GM21381 (cell line): ENCODE results near the gene HOXC5.
A peak's percentile ranks its signal among the peaks of the same experiment; 100 is the strongest.

ENCODE experiments used
- ATAC-seq: cut with Tn5 transposase; IDR thresholded peaks from one replicate; pipeline ENCODE4 v1.9.1; 2021; ENCODE audit warnings: mild to moderate bottlenecking, moderate library complexity; ENCODE audit not compliant: unreplicated experiment

Gene HOXC5

DNA sequence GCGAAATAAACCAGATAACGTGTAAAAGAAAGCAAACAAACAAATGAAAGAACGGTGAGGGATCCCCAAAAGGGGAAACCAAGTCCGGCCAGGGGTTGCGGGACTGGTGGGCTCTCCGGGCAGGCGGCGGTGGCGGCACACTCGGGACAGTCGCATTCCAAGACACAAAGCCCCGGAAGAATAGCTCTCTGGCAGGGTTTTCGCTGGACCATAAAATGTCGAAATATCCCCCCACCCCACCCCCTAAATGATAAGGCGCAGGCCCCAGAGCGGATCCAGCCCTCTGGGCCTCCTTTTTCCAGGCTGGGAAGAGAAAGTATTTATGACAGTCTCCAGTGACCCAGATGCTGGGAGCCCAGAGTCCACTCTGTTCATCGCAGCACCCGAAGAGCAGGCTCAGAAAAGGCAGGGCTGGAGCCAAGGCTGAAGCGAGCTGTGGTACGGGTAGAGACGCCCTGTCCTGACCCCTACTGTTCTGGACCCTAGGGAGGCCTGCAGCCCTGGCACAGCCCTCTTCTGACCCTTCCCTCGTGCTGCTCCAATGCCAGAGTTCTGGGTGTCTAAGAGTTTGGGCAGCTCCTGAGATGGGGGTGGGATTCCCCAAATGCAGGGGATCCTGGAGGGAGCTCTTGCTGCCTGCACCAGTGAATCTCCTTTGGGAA, 26.2 kb upstream of the HOXC5 start:
- ATAC-seq, result no peak

DNA sequence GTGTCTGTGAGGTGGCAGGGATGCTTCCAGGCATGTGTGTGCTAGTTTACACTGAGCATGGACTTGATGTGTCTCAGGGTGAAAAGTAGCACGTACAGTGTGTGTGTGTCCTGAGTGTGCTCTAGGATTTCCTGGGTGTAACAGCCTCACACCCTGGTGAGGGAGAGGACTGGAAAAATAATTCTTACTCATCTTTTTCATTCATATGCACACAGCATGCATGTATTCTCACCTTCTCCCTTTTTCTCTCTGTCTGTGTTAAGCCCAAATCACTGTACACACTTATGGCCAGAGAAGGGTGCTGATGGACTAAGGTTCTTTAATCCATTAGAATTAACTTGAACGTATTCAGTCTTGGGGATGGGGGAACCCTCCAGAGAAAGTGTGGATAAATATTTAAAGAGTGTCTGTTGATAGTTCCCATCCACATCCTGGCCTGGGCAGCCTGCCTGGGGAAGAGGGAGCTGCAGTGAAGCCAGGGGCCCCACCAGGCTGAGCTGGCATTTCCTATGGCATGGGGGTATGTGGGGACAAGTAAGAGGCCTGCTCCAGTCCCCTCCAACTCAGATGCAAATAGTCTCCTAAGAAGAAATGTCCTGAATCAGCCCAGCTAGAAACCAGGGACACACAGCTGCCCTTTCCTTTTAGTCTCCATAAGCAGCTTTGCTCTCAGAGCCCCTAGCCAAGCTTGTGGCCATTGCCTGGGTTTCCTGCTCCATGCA, 25.2 kb upstream of the HOXC5 start:
- ATAC-seq, result no peak

- ATAC-seq, result no peak
Observed at GRCh38 chr12:54008260-54008552, 24.6 kb upstream of the HOXC5 start.

DNA sequence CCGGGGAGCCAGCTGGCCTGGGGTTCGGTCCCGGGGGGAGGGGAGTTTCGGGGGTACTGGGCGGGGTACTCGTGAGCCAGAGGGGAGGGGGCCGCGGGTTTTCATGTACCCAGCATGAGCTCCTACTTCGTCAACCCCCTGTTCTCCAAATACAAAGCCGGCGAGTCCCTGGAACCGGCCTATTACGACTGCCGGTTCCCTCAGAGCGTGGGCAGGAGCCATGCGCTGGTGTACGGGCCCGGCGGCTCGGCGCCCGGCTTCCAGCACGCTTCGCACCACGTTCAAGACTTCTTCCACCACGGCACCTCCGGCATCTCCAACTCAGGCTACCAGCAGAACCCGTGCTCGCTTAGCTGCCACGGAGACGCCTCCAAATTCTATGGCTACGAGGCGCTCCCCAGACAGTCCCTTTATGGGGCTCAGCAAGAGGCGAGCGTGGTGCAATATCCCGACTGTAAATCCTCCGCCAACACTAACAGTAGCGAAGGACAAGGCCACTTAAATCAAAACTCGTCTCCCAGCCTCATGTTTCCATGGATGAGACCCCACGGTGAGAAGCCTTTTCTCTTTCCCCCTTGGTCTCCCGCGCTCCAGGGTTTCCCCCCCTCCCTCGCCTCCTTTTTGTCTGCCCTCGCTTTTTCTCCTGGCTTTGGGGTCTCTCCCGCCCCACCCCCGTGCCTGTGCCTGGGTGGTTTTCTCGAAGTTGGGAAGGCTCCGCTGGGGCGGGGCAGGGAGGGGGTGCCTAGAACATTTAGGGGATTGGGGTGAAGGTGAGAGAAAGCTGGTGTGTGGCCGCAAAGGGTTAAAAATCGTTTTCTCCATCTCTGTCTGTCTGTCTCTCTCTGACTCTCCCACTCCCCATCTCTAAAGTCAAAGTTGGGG, 23.4 kb upstream of the HOXC5 start:
- no peak for ATAC-seq

GRCh38 chr12:54010053-54010971, 22.5 kb upstream of the HOXC5 start:
- ATAC-seq, result no peak

- ATAC-seq, result no peak
Observed at GRCh38 chr12:54010972-54011664, 21.7 kb upstream of the HOXC5 start.

GRCh38 chr12:54011665-54012532, 21.0 kb upstream of the HOXC5 start:
- ATAC-seq, result no peak

DNA sequence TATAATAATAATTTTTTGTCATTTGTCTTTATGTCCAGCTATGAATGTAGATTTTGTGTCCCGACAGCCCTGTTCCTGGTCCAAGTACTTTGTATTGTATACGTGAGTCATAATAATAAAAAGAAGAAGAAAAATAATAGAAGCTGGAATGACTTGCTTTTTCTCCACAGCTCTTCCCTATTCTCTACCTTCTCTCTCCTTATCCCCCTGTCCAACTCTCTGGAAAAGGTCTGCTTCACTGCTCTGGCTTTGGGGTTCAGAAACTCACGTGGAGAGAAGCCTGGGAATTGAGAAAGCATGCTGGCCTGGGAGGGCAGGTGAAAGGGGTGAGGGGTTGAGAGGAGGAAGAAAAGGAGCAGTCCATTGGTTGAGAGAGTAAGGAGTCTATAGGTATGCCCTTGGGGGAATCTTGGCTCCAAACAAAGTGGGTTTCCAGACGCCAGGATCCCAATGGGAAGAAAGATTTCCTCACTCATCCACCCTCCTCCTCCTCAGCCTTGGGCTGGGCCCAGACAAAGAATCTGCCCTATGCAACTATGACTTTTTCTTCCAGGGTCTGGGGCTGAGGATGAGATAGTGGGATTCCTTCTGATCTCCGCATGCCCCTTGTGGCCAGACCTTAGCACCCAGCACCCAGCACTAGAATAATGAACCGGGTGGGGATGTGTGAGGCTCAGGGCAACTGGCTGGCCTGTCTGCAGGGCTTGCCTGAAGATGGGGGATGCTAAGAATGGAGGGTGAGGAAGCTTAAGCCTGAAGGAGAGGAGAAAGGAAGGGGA, 20.0 kb upstream of the HOXC5 start:
- ATAC-seq, result no peak

DNA sequence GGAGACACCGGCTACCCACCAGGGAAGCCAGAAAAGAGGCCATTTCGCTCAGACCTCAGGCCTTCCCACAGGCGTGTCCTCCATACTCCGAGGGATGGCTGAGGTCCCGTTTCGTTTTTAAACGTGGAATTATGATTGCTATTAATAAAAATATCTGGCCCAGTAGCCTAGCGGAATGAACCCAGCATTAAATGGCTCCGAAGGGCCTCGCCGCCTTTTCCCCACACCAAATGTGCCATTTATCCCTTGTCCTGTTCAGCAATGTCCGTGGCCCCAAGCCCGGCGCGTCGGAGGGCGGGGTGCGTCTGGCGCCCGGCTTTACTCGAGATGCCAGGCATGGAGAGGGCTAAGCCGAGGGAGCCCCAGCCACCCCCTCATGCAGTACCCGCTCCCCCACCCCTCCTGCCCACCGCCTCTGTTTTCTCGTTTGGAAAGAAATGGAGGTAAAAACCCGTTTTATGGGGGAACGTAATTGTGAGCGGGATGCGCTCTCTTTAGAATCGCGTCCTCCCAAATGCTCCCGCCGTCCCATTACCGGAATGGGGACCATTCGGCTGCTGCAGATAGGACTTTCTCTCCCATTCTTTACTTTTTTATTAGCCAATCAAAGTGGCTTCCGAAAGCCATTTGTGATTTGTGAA, 18.4 kb upstream of the HOXC5 start:
- ATAC-seq, result no peak

GRCh38 chr12:54015018-54015931, 17.6 kb upstream of the HOXC5 start:
- no peak for ATAC-seq

- no peak for ATAC-seq
Observed at GRCh38 chr12:54016051-54016450, 16.8 kb upstream of the HOXC5 start.

DNA sequence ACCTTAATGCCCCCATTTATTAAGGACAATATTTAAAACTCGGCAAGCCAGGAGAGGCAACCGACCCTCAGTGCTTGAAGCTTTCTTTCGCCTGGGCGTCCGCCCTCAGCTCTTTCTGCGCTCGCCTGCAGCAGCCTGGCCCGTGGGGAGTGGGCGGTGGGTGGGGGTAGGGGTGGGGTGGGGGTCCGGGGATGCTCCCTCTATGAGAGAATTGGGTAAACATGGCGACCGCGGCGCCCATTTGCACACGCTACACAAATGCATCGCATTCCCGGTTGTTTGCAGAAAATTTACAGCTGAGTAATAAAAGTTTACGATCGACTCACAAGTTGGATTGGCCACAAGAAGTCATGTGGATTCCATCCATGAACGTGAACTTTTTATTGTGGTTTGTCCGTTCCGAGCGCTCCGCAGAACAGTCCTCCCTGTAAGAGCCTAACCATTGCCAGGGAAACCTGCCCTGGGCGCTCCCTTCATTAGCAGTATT, 16.3 kb upstream of the HOXC5 start:
- no peak for ATAC-seq

DNA sequence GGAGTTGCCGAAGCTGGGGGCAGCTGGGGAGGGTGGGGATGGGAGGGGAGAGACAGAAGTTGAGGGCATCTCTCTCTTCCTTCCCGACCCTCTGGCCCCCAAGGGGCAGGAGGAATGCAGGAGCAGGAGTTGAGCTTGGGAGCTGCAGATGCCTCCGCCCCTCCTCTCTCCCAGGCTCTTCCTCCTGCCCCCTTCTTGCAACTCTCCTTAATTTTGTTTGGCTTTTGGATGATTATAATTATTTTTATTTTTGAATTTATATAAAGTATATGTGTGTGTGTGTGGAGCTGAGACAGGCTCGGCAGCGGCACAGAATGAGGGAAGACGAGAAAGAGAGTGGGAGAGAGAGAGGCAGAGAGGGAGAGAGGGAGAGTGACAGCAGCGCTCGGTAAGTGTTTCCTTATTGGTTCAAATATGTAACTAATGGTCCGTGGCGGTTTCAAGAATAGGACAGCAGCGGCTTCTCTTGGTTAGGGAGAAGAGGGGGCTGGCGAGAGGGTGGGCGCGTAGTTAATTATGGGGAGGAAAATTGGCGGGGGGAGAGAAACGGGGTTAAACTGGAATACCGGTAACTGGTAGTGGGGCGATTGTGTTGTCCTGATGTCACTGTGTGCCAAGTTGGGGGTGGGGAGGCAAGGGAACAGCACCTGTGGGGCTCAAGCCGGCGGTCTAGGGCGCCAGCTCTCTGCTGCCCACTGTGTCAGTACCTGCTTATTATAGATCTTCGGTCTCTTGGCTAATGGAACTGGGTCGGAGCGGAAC, 15.6 kb upstream of the HOXC5 start:
- peak; percentile 24 for ATAC-seq

GRCh38 chr12:54017878-54018467, 14.9 kb upstream of the HOXC5 start:
- peak; percentile 70 for ATAC-seq

GRCh38 chr12:54018468-54018984, 14.3 kb upstream of the HOXC5 start:
- no peak for ATAC-seq
